HEK293 (cell line): Measurements from ENCODE around the gene DOK6.

Source experiments
- CTCF ChIA-PET: fragments of 350-600 bp; formaldehyde crosslinking; extraction: SDS; loops from one replicate; lab custom pipeline; 2021; ENCODE audit warnings: antibody characterized with exemption; lab: Yijun Ruan, JAX
- POLR2A ChIA-PET: fragments of 300-600 bp; formaldehyde crosslinking; extraction: SDS; loops from one replicate; lab custom pipeline; 2020; ENCODE audit warnings: antibody characterized with exemption, inconsistent platforms; lab: Yijun Ruan, JAX
- H3K27ac ChIP-seq: fragments of 200-500 bp; sonication (Bioruptor generic); 2 replicates; pipeline ENCODE4 v1.5.1; 2014; ENCODE audit warnings: low read depth, low read length, control low read depth, inconsistent platforms; ENCODE audit errors: extremely low read depth
- H3K36me3 ChIP-seq, 2 experiments: fragments of 200-500 bp in 1 of 2; sonication (Bioruptor generic) in 1 of 2; 1 replicate in 1 of 2; 2 replicates in 1 of 2; pipeline ENCODE4 v1.5.1; 2014 to 2017; ENCODE audit warnings: inconsistent platforms in 2 of 2, low read length in 2 of 2; ENCODE audit not compliant: control insufficient read depth in 2 of 2, insufficient read depth in 1 of 2
- H3K4me1 ChIP-seq: fragments of 200-500 bp; sonication (Bioruptor generic); 2 replicates; pipeline ENCODE4 v1.5.1; 2014; ENCODE audit warnings: mild to moderate bottlenecking, low read length, inconsistent platforms; ENCODE audit not compliant: control insufficient read depth, insufficient read depth
- H3K4me3 ChIP-seq: 2 replicates; pipeline ENCODE4 v1.5.1; 2011; ENCODE audit warnings: low read depth, mild to moderate bottlenecking, control low read depth, low read length, moderate library complexity
- H3K9me3 ChIP-seq: fragments of 200-500 bp; sonication (Bioruptor generic); 2 replicates; pipeline ENCODE4 v1.5.1; 2014; ENCODE audit warnings: low read depth, low read length, inconsistent platforms; ENCODE audit not compliant: control insufficient read depth, insufficient read depth
- PATZ1 ChIP-seq: fragments of 450-650 bp; formaldehyde crosslinking; IDR thresholded peaks from 2 replicates; pipeline ENCODE4 v1.5.1; 2016; ENCODE audit warnings: missing biosample characterization, missing genetic modification characterization
- SP2 ChIP-seq: fragments of 450-650 bp; formaldehyde crosslinking; IDR thresholded peaks from 2 replicates; pipeline ENCODE4 v1.5.1; 2016; ENCODE audit warnings: missing biosample characterization, missing genetic modification characterization
- SP3 ChIP-seq: fragments of 450-650 bp; formaldehyde crosslinking; IDR thresholded peaks from 2 replicates; pipeline ENCODE4 v1.5.1; 2016; ENCODE audit warnings: missing biosample characterization, missing genetic modification characterization
- TRIM28 ChIP-seq: IDR thresholded peaks from 2 replicates; pipeline ENCODE4 v1.6.1; 2011; ENCODE audit warnings: low read length, control low read depth, borderline replicate concordance
- ZNF138 ChIP-seq: fragments of 450-650 bp; formaldehyde crosslinking; IDR thresholded peaks from 2 replicates; pipeline ENCODE4 v1.5.1; 2016; ENCODE audit warnings: missing biosample characterization, missing genetic modification characterization, borderline replicate concordance
- ZNF169 ChIP-seq: fragments of 450-650 bp; formaldehyde crosslinking; IDR thresholded peaks from 2 replicates; pipeline ENCODE4 v1.5.1; 2016; ENCODE audit warnings: missing biosample characterization, missing genetic modification characterization
- ZNF221 ChIP-seq: fragments of 450-650 bp; formaldehyde crosslinking; IDR thresholded peaks from 2 replicates; pipeline ENCODE4 v1.5.1; 2017; ENCODE audit warnings: missing biosample characterization, missing genetic modification characterization, borderline replicate concordance
- ZNF280C ChIP-seq: fragments of 450-650 bp; formaldehyde crosslinking; IDR thresholded peaks from 2 replicates; pipeline ENCODE4 v1.5.1; 2016; ENCODE audit warnings: missing biosample characterization, missing genetic modification characterization
- ZNF350 ChIP-seq: fragments of 450-650 bp; formaldehyde crosslinking; IDR thresholded peaks from 2 replicates; pipeline ENCODE4 v1.5.0; 2017; ENCODE audit warnings: missing biosample characterization, mild to moderate bottlenecking, missing genetic modification characterization
- ZNF37A ChIP-seq: fragments of 450-650 bp; IDR thresholded peaks from 2 replicates; pipeline ENCODE4 v1.5.1; 2018; ENCODE audit warnings: missing biosample characterization, missing genetic modification characterization
- ZNF544 ChIP-seq: fragments of 450-650 bp; formaldehyde crosslinking; IDR thresholded peaks from 2 replicates; pipeline ENCODE4 v1.5.0; 2017; ENCODE audit warnings: missing biosample characterization, missing genetic modification characterization
- ZNF654 ChIP-seq: fragments of 450-650 bp; formaldehyde crosslinking; IDR thresholded peaks from 2 replicates; pipeline ENCODE4 v1.5.1; 2016; ENCODE audit warnings: low read depth, missing biosample characterization, missing genetic modification characterization
- ZNF785 ChIP-seq: fragments of 450-650 bp; formaldehyde crosslinking; IDR thresholded peaks from 2 replicates; pipeline ENCODE4 v1.5.1; 2016; ENCODE audit warnings: missing biosample characterization, missing genetic modification characterization
- ZNF837 ChIP-seq: fragments of 450-650 bp; formaldehyde crosslinking; IDR thresholded peaks from 2 replicates; pipeline ENCODE4 v1.5.1; 2016; ENCODE audit warnings: missing biosample characterization, missing genetic modification characterization
- TF ChIP-seq, protein P1 (sequence below): fragments of 450-650 bp; formaldehyde crosslinking; conservative IDR thresholded peaks from 2 replicates; pipeline ENCODE4 v1.5.1; 2016; ENCODE audit warnings: low read depth, missing biosample characterization, missing genetic modification characterization
- TF ChIP-seq, protein P2 (sequence below): fragments of 450-650 bp; formaldehyde crosslinking; IDR thresholded peaks from 2 replicates; pipeline ENCODE4 v1.5.1; 2016; ENCODE audit warnings: missing biosample characterization, missing genetic modification characterization

The DOK6 gene

GRCh38 chr18:69495841-69496533, 95.3 kb downstream of the DOK6 start (continued):
- TF ChIP-seq ZNF785 (tag by site-specific recombination) = no peak
- TF ChIP-seq ZNF837 (tag by site-specific recombination) = no peak
- TF ChIP-seq, protein P1, sequence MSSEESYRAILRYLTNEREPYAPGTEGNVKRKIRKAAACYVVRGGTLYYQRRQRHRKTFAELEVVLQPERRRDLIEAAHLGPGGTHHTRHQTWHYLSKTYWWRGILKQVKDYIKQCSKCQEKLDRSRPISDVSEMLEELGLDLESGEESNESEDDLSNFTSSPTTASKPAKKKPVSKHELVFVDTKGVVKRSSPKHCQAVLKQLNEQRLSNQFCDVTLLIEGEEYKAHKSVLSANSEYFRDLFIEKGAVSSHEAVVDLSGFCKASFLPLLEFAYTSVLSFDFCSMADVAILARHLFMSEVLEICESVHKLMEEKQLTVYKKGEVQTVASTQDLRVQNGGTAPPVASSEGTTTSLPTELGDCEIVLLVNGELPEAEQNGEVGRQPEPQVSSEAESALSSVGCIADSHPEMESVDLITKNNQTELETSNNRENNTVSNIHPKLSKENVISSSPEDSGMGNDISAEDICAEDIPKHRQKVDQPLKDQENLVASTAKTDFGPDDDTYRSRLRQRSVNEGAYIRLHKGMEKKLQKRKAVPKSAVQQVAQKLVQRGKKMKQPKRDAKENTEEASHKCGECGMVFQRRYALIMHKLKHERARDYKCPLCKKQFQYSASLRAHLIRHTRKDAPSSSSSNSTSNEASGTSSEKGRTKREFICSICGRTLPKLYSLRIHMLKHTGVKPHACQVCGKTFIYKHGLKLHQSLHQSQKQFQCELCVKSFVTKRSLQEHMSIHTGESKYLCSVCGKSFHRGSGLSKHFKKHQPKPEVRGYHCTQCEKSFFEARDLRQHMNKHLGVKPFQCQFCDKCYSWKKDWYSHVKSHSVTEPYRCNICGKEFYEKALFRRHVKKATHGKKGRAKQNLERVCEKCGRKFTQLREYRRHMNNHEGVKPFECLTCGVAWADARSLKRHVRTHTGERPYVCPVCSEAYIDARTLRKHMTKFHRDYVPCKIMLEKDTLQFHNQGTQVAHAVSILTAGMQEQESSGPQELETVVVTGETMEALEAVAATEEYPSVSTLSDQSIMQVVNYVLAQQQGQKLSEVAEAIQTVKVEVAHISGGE (tag by site-specific recombination) = no peak

GRCh38 chr18:69518989-69519388, 118.3 kb downstream of the DOK6 start:
- H3K36me3 ChIP-seq = no peaks in the 10 kb centered on the region
- H3K4me3 ChIP-seq = no peak overlapping the region
- TF ChIP-seq ZNF654 = no peak
- TF ChIP-seq ZNF169 = no peak
- TF ChIP-seq ZNF280C (tag by site-specific recombination) = no peak
- no peak for TF ChIP-seq SP2 (tag by site-specific recombination)
- no peak for TF ChIP-seq SP3
- TF ChIP-seq ZNF544 (tag by site-specific recombination) = no peak
- TF ChIP-seq, protein P2, sequence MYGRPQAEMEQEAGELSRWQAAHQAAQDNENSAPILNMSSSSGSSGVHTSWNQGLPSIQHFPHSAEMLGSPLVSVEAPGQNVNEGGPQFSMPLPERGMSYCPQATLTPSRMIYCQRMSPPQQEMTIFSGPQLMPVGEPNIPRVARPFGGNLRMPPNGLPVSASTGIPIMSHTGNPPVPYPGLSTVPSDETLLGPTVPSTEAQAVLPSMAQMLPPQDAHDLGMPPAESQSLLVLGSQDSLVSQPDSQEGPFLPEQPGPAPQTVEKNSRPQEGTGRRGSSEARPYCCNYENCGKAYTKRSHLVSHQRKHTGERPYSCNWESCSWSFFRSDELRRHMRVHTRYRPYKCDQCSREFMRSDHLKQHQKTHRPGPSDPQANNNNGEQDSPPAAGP = no peak
- TF ChIP-seq PATZ1 (tag by site-specific recombination) = no peak
- TF ChIP-seq ZNF138 (tag by site-specific recombination) = no peak
- TF ChIP-seq ZNF37A = no peak
- TF ChIP-seq TRIM28 = no peak
- TF ChIP-seq ZNF221 (tag by site-specific recombination) = no peak
- no peak for TF ChIP-seq ZNF350 (tag by site-specific recombination)
- POLR2A ChIA-PET = no interaction called here
- no peak overlapping the region for H3K27ac ChIP-seq
- H3K4me1 ChIP-seq = no peaks in the 10 kb centered on the region
- no peaks in the 10 kb centered on the region for H3K9me3 ChIP-seq
- CTCF ChIA-PET = no interaction called here
